OCI-LY1 (cell line): Measurements from ENCODE around the gene EVI5L.

ENCODE experiments used
- EZH2 ChIP-seq: fragments of 200-600 bp; sonication (generic), shearing (Covaris generic); IDR thresholded peaks from 2 replicates; pipeline ENCODE4 v1.8.0; 2017; ENCODE audit warnings: borderline replicate concordance, mixed run types, mild to moderate bottlenecking, antibody characterized with exemption, low read length, moderate library complexity, mixed read lengths
- TF ChIP-seq, protein P1 (sequence below): fragments of 200-600 bp; sonication (generic), shearing (Covaris generic); IDR thresholded peaks from 2 replicates; pipeline ENCODE4 v1.5.1; 2017; ENCODE audit warnings: mild to moderate bottlenecking, antibody characterized with exemption, low read length, moderate library complexity, mixed read lengths

DNA sequence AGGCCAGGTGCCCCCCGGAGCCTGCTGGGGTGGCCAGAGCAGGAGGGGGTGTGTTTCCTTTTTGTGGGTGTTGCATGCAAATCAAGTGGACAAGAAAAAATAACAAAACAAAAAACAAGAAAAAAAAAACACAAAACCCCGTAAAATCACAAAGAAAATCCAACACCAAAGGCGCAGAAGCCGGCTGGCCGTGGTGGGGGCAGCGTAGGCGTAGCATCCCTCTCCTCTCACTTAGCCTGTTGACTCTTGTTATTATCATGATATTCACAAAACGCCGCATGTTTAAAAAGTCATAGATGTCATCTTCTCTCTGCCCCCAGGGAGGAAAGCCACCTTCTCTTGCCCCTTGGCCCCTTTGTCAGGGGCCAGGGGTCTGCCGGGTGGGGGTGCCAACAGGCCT is 83.6 kb downstream of the EVI5L start:
- TF ChIP-seq, protein P1, sequence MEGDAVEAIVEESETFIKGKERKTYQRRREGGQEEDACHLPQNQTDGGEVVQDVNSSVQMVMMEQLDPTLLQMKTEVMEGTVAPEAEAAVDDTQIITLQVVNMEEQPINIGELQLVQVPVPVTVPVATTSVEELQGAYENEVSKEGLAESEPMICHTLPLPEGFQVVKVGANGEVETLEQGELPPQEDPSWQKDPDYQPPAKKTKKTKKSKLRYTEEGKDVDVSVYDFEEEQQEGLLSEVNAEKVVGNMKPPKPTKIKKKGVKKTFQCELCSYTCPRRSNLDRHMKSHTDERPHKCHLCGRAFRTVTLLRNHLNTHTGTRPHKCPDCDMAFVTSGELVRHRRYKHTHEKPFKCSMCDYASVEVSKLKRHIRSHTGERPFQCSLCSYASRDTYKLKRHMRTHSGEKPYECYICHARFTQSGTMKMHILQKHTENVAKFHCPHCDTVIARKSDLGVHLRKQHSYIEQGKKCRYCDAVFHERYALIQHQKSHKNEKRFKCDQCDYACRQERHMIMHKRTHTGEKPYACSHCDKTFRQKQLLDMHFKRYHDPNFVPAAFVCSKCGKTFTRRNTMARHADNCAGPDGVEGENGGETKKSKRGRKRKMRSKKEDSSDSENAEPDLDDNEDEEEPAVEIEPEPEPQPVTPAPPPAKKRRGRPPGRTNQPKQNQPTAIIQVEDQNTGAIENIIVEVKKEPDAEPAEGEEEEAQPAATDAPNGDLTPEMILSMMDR, result no peak
- TF ChIP-seq EZH2, result no peak
